Gastrocnemius medialis (tissue), 4 donors: ENCODE measurements around the gene KDM6A. TPM values are rescaled to one million over a fixed set of nuclear protein-coding genes. Genes with fewer than 3 reads are reported as not detected.
"Not testable (repeated sequence)": the region's sequence is repeated elsewhere in the genome, so short reads cannot be mapped to it uniquely, and the experiment has no call there.

Experiments
- ATAC-seq, 2 donors: fragments of 150-250 bp; one replicate each; pipeline ENCODE4 v1.9.1; 2016
- DNase-seq, 2 donors: peaks; one replicate each; pipeline ENCODE4 v3.0.0-alpha.2; 2019
- H3K27ac ChIP-seq, 4 donors: fragments of 200-600 bp; sonication (generic); 1 replicate in 1 of 4; 2 replicates in 3 of 4; pipeline ENCODE4 v1.5.1; 2016 to 2018; ENCODE audit warnings: mild to moderate bottlenecking in 2 of 4, moderate library complexity in 1 of 4
- H3K27me3 ChIP-seq, 3 donors: fragments of 200-600 bp; sonication (generic) in 2 of 3; 1 replicate in 1 of 3; 2 replicates in 2 of 3; pipeline versions ENCODE4 v1.5.1 to v1.6.0; 2016 to 2019; ENCODE audit warnings: mild to moderate bottlenecking in 1 of 3, moderate library complexity in 1 of 3
- H3K36me3 ChIP-seq, 2 donors: fragments of 200-600 bp; sonication (generic) in 1 of 2; one replicate each; pipeline ENCODE4 v1.5.1; 2017 to 2018
- H3K4me1 ChIP-seq, 2 donors: fragments of 200-600 bp; sonication (generic) in 1 of 2; one replicate each; pipeline ENCODE4 v1.5.1; 2016 to 2017; ENCODE audit warnings: mild to moderate bottlenecking in 2 of 2
- H3K4me3 ChIP-seq, 4 donors: fragments of 200-600 bp; sonication (generic) in 3 of 4; 1 replicate in 1 of 4; 2 replicates in 3 of 4; pipeline ENCODE4 v1.5.1; 2016 to 2019; ENCODE audit warnings: mild to moderate bottlenecking in 2 of 4
- H3K9me3 ChIP-seq, 3 donors: fragments of 200-600 bp; sonication (generic) in 2 of 3; 1 replicate in 1 of 3; 2 replicates in 2 of 3; pipeline ENCODE4 v1.5.1; 2016 to 2019
- CTCF ChIP-seq, 5 experiments: fragments of 450-650 bp in 3 of 5; fragments of 200-600 bp in 2 of 5; sonication (generic) in 2 of 5; IDR thresholded peaks in 4 of 5; conservative IDR thresholded peaks in 1 of 5; 1 replicate in 4 of 5; 2 replicates in 1 of 5; pipeline ENCODE4 v1.5.1; 2016 to 2019; ENCODE audit warnings: antibody characterized with exemption in 5 of 5, mild to moderate bottlenecking in 3 of 5, moderate library complexity in 3 of 5
- POLR2A ChIP-seq, 2 donors: fragments of 450-650 bp; IDR thresholded peaks; one replicate each; pipeline ENCODE4 v1.6.1; 2017; ENCODE audit warnings: antibody characterized with exemption in 2 of 2, mild to moderate bottlenecking in 2 of 2, moderate library complexity in 2 of 2
- in situ Hi-C, 4 donors: fragments of 200-750 bp; cut with MboI; loops; one replicate each; pipeline versions ENCODE4 v1.15.0 to v1.8.0; 2017; ENCODE audit warnings: low sequenced_read_pairs in 4 of 4
- intact Hi-C: fragments of 100-400 bp; cut with DNase I; formaldehyde crosslinking; loops from one replicate; pipeline ENCODE4 v1.15.1; 2023; ENCODE audit warnings: low total_unique reads
- total RNA-seq, 4 donors: library from RNA; depleted of rRNA; stranded (reverse); fragments of >200 nt; gene quantifications; one replicate each; pipeline versions ENCODE4 v1.1.0 to v1.2.3, GENCODE V29; 2016

Gene KDM6A
- total RNA-seq, 4 donors from 2014 or later: 14.3 to 29.2 (median 20.1) TPM

DNA sequence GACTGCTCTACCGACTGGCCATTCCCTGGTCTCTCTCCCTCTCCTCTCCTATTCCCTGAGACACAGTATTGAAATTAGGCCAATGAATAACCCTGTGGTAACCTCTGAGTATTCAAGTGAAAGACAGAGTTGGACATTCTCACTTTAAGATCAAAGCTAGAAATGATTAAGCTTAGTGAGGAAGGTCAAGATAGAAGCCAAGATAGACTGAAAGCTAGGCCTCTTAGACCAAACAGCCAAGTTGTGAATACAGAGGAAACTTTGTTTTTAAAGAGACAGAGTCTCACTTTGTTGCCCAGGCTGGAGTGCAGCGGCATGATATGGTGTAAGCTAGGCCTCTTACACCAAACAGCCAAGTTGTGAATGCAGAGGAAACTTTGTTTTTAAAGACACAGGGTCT is 64.6 kb downstream of the KDM6A start:
- Histone ChIP-seq H3K27ac (no peak overlapping the region), H3K27me3 (no peaks in the 10 kb centered on the region), H3K36me3 (no peaks in the 10 kb centered on the region), H3K9me3 (no peaks in the 10 kb centered on the region), H3K4me1 (peaks cover 21 to 52% of the 10 kb centered on the region in 2 donors), H3K4me3 (no peak overlapping the region)
- intact Hi-C loops: no loop called here
- ATAC-seq (no peak), DNase-seq (no peak)
- in situ Hi-C loops: no loop called here
- no peak for TF ChIP-seq CTCF (IDR thresholded peaks at IDR 0.05 in 4 of 5, conservative IDR thresholded peaks at IDR 0.05 in 1 of 5)

DNA sequence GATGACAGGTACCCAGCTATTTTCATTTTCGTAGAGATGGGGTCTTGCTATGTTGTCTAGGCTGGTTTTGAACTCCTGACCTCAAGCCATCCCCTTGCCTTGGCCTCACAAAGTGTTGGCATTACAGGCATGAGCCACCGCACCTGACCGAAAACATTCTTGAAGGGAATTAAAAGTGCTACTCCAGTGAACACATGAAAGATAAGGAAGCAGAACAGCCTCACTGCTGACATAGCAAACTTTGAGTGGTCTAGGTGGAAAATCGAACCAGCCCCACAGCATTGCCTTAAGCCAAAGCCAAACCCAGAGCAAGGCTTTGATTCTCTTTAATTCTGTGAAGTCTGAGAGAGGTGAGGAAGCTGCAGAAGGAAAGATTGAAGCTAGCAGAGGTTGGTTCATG is 65.1 kb downstream of the KDM6A start:
- in situ Hi-C loops (no loop called here), intact Hi-C loops (no loop called here)
- ATAC-seq (no peak), DNase-seq (no peak)
- H3K36me3 ChIP-seq: no peaks in the 10 kb centered on the region
- peaks cover 21 to 52% of the 10 kb centered on the region in 2 donors for H3K4me1 ChIP-seq
- H3K4me3 ChIP-seq: no peak overlapping the region
- no peaks in the 10 kb centered on the region for H3K27me3 ChIP-seq
- H3K27ac ChIP-seq: no peak overlapping the region
- TF ChIP-seq POLR2A (IDR thresholded peaks at IDR 0.05) (no peak), CTCF (IDR thresholded peaks at IDR 0.05 in 4 of 5, conservative IDR thresholded peaks at IDR 0.05 in 1 of 5) (no peak)
- H3K9me3 ChIP-seq: no peaks in the 10 kb centered on the region

DNA sequence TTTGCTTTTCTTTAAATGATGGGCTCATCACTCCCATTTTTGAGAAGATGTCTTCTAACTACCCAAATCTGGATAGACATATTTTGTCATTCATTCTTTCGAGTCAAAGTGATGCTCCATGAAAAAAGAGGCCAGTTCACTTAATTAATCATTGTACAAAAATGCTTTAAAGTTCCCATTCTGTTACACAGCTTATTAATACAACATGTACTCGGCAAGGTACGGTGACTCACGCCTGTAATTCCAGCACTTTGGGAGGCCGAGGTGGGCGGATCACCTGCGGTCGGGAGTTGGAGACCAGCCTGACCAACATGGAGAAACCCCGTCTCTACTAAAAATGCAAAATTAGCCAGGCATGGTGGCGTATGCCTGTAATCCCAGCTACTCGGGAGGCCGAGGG is 67.6 kb downstream of the KDM6A start:
- H3K27ac ChIP-seq, intact Hi-C loops, H3K27me3 ChIP-seq, H3K9me3 ChIP-seq, in situ Hi-C loops, ATAC-seq, H3K36me3 ChIP-seq, H3K4me3 ChIP-seq, DNase-seq: not testable (repeated sequence)
- H3K4me1 ChIP-seq: peaks cover 5 to 35% of the 10 kb centered on the region in 2 donors

DNA sequence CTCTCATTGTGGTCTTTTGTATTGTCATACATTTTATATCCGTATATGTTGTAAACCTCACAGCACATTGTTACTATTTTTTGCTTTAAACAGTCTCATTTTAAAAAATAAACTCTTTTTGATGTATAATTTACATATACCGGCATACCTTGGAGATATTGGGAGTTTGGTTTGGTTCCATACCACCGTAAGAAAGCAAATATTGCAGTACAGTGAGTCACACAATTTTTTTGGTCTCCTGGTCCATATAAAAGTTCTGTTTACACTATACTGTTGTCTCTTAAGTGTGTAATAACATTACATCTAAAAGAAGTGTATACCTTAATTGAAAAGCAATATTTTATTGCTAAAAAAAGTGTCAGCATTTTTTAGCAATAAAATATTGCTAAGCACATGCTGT is 70.0 kb downstream of the KDM6A start:
- H3K4me3 ChIP-seq: no peak overlapping the region
- H3K36me3 ChIP-seq: no peaks in the 10 kb centered on the region
- H3K4me1 ChIP-seq: peaks cover 0 to 17% of the 10 kb centered on the region in 2 donors
- DNase-seq (no peak), ATAC-seq (no peak)
- H3K9me3 ChIP-seq: no peaks in the 10 kb centered on the region
- H3K27ac ChIP-seq: no peak overlapping the region
- in situ Hi-C loops: no loop called here
- TF ChIP-seq CTCF (IDR thresholded peaks at IDR 0.05 in 4 of 5, conservative IDR thresholded peaks at IDR 0.05 in 1 of 5) (no peak), POLR2A (IDR thresholded peaks at IDR 0.05) (no peak)
- H3K27me3 ChIP-seq: no peaks in the 10 kb centered on the region
- intact Hi-C loops: no loop called here

GRCh38 chrX:44944894-44945293 is 71.9 kb downstream of the KDM6A start:
- in situ Hi-C loops: no loop called here

DNA sequence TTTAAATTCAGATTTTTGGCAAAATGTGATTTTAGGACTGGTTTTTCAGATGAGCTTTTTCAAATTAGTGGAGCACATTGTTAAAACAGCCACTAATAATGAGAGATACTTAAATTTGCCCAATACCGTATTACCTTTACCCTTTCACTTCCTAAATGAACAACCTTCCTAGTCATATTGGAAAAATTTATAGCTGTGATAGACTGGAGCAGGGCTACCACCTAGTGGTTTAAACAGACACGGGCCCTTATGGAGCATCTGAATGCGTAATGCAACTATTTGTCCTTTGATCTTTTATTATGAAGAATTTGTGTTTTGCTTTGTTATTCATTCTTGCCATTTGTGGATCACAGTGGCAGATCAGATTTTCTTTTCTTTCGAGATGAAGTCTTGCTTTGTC is 72.7 kb downstream of the KDM6A start:
- no peaks in the 10 kb centered on the region for H3K36me3 ChIP-seq
- ATAC-seq (no peak), DNase-seq (no peak)
- H3K9me3 ChIP-seq: no peaks in the 10 kb centered on the region
- intact Hi-C loops: no loop called here
- no peaks in the 10 kb centered on the region for H3K27me3 ChIP-seq
- no peak overlapping the region for H3K4me3 ChIP-seq
- TF ChIP-seq POLR2A (IDR thresholded peaks at IDR 0.05) (no peak), CTCF (IDR thresholded peaks at IDR 0.05 in 4 of 5, conservative IDR thresholded peaks at IDR 0.05 in 1 of 5) (peak in 1 of 5 experiments; percentile 19)
- no peak overlapping the region for H3K27ac ChIP-seq
- peaks cover 0 to 19% of the 10 kb centered on the region in 2 donors for H3K4me1 ChIP-seq
- in situ Hi-C loops: no loop called here

More at GRCh38 chrX:44944894-44945293, 71.9 kb downstream of the KDM6A start:
- H3K27ac ChIP-seq: no peak overlapping the region
- TF ChIP-seq POLR2A (IDR thresholded peaks at IDR 0.05): no peak
- ATAC-seq (no peak), DNase-seq (no peak)
- H3K4me3 ChIP-seq: no peak overlapping the region
- intact Hi-C loops: no loop called here
- no peaks in the 10 kb centered on the region for H3K36me3 ChIP-seq
- H3K4me1 ChIP-seq: peaks cover 0 to 20% of the 10 kb centered on the region in 2 donors
- no peaks in the 10 kb centered on the region for H3K27me3 ChIP-seq
- no peaks in the 10 kb centered on the region for H3K9me3 ChIP-seq
